ENCODE results near the gene ZNF654. TPM values are rescaled to one million over a fixed set of nuclear protein-coding genes. Genes with fewer than 3 reads are reported as not detected.

ZNF654 gene
- total RNA-seq, 2 donors from 2014 or later, result 7.3 to 10.6 TPM

DNA sequence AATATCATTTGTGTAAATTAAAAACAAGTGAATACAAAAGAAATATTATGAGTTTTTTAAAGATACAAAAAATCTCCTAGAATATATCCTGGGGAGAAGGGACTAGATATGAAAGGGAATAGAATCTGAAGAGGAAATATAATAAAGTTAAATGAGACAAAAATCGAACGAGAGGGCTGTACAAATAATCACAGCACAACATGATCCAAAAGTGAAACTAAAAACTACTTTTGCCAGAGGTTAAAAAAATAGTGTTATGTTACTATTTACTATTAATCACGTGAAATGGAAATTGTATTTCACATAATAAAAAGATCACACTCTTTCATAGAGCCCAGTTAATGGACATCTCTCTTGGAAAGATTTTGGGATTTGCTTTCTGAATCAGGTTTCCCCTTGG is 28.8 kb upstream of the ZNF654 start:
- H3K27me3 Mint-ChIP-seq (ENCODE audit: insufficient read depth), result no peaks in the 10 kb centered on the region
- Histone ChIP-seq H3K4me3 (ENCODE audit: low read length) (no peak overlapping the region), H3K9me3 (ENCODE audit: control insufficient read depth, low read length) (peaks cover 33% of the 10 kb centered on the region), H3K9ac (ENCODE audit: extremely low read depth, low read length, poor library complexity, severe bottlenecking) (no peak overlapping the region), H3K27me3 (ENCODE audit: control insufficient read depth, insufficient read depth, low read length, poor library complexity, severe bottlenecking) (no peaks in the 10 kb centered on the region), H3K4me1 (ENCODE audit: control insufficient read depth, insufficient read depth, low read length) (no peaks in the 10 kb centered on the region), H3K27ac (ENCODE audit: low read depth, low read length) (no peak overlapping the region), H3K36me3 (ENCODE audit: control insufficient read depth, insufficient read depth, low read length) (no peaks in the 10 kb centered on the region)
- TF ChIP-seq, protein P1, sequence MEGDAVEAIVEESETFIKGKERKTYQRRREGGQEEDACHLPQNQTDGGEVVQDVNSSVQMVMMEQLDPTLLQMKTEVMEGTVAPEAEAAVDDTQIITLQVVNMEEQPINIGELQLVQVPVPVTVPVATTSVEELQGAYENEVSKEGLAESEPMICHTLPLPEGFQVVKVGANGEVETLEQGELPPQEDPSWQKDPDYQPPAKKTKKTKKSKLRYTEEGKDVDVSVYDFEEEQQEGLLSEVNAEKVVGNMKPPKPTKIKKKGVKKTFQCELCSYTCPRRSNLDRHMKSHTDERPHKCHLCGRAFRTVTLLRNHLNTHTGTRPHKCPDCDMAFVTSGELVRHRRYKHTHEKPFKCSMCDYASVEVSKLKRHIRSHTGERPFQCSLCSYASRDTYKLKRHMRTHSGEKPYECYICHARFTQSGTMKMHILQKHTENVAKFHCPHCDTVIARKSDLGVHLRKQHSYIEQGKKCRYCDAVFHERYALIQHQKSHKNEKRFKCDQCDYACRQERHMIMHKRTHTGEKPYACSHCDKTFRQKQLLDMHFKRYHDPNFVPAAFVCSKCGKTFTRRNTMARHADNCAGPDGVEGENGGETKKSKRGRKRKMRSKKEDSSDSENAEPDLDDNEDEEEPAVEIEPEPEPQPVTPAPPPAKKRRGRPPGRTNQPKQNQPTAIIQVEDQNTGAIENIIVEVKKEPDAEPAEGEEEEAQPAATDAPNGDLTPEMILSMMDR (conservative IDR thresholded peaks at IDR 0.05), result no peak
- H3K9me3 Mint-ChIP-seq, result peaks cover 33% of the 10 kb centered on the region
- H3K36me3 Mint-ChIP-seq (ENCODE audit: low read depth), result peaks cover 4% of the 10 kb centered on the region
- 78% methylated on average over 1 of the region's 3 CpGs; no CpG with 5 or more reads in 1 of the 2 experiments for WGBS, 2 experiments (ENCODE audit: insufficient coverage in 1 of 2, insufficient read length in 1 of 2)
- H3K4me1 Mint-ChIP-seq, result no peaks in the 10 kb centered on the region
- DNase-seq, result no peak
- H3K4me3 Mint-ChIP-seq, result no peak overlapping the region
- no peak overlapping the region for H3K27ac Mint-ChIP-seq

DNA sequence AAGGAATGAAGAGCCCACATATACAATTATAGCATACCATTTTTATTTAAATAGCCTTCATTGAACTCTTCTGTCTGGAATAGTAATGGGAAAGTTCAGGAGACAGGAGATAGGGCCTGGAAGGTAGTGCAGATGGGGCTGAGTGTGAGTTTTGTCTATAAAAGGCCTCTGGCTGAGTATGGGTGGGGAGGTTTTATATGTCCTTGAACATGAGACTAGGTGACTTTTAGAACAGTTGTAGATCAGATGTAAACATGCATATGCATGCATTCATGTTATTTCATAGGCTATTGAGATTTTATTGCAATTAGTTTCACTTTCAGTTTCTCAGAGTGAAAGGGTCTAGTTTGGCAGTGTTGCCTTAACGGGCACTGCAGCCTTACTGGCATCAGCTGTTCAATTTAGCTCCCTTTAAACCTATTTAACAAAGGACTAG is 27.4 kb upstream of the ZNF654 start:
- no peaks in the 10 kb centered on the region for H3K4me1 Mint-ChIP-seq
- H3K9me3 Mint-ChIP-seq, result peaks cover 21% of the 10 kb centered on the region
- no peak overlapping the region for H3K4me3 ChIP-seq (ENCODE audit: low read length)
- H3K27ac Mint-ChIP-seq, result no peak overlapping the region
- TF ChIP-seq, protein P1 (conservative IDR thresholded peaks at IDR 0.05), result no peak
- H3K4me1 ChIP-seq (ENCODE audit: control insufficient read depth, insufficient read depth, low read length), result no peaks in the 10 kb centered on the region
- H3K4me3 Mint-ChIP-seq, result no peak overlapping the region
- no peak overlapping the region for H3K9ac ChIP-seq (ENCODE audit: extremely low read depth, low read length, poor library complexity, severe bottlenecking)
- H3K27ac ChIP-seq (ENCODE audit: low read depth, low read length), result no peak overlapping the region
- H3K27me3 Mint-ChIP-seq (ENCODE audit: insufficient read depth), result no peaks in the 10 kb centered on the region
- H3K9me3 ChIP-seq (ENCODE audit: control insufficient read depth, low read length), result peaks cover 21% of the 10 kb centered on the region
- no peaks in the 10 kb centered on the region for H3K27me3 ChIP-seq (ENCODE audit: control insufficient read depth, insufficient read depth, low read length, poor library complexity, severe bottlenecking)
- H3K36me3 ChIP-seq (ENCODE audit: control insufficient read depth, insufficient read depth, low read length), result no peaks in the 10 kb centered on the region
- WGBS, 2 experiments (ENCODE audit: insufficient coverage in 1 of 2, insufficient read length in 1 of 2), result 80% methylated on average over 1 of the region's 1 CpG
- DNase-seq, result no peak
- no peaks in the 10 kb centered on the region for H3K36me3 Mint-ChIP-seq (ENCODE audit: low read depth)

DNA sequence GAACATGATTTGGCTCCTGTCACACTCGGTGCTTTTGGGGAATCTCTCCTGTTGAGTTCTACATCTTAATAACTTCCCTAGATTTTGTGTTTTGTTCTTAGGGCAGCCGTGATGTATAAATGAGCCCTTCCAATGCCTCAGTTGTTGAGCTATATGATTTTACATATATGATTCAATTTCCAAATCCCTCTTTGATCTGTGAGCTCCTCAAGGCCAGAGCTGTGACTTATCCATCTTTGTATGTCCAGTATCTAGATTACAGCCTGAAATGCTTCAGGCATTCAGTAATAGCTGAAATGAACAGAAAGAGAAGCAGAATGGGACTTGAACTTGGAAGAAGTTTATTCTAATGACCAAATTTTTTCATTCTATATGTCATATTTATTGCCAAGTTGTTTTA is 26.8 kb upstream of the ZNF654 start:
- WGBS, 2 experiments (ENCODE audit: insufficient coverage in 1 of 2, insufficient read length in 1 of 2), result 79 to 100% methylated on average over 2 of the region's 2 CpGs
- Histone ChIP-seq H3K27ac (ENCODE audit: low read depth, low read length) (no peak overlapping the region), H3K9ac (ENCODE audit: extremely low read depth, low read length, poor library complexity, severe bottlenecking) (no peak overlapping the region)

More for the DNA sequence above, 26.8 kb upstream of the ZNF654 start:
- H3K36me3 Mint-ChIP-seq (ENCODE audit: low read depth), result no peaks in the 10 kb centered on the region
- Histone ChIP-seq H3K27me3 (ENCODE audit: control insufficient read depth, insufficient read depth, low read length, poor library complexity, severe bottlenecking) (no peaks in the 10 kb centered on the region), H3K4me3 (ENCODE audit: low read length) (no peak overlapping the region), H3K4me1 (ENCODE audit: control insufficient read depth, insufficient read depth, low read length) (no peaks in the 10 kb centered on the region), H3K36me3 (ENCODE audit: control insufficient read depth, insufficient read depth, low read length) (no peaks in the 10 kb centered on the region), H3K9me3 (ENCODE audit: control insufficient read depth, low read length) (peaks cover 15% of the 10 kb centered on the region)
- H3K27ac Mint-ChIP-seq, result no peak overlapping the region
- H3K4me3 Mint-ChIP-seq, result no peak overlapping the region
- no peak for DNase-seq
- H3K4me1 Mint-ChIP-seq, result no peaks in the 10 kb centered on the region
- H3K9me3 Mint-ChIP-seq, result peaks cover 16% of the 10 kb centered on the region
- no peaks in the 10 kb centered on the region for H3K27me3 Mint-ChIP-seq (ENCODE audit: insufficient read depth)
- TF ChIP-seq, protein P1 (conservative IDR thresholded peaks at IDR 0.05), result no peak
